HFFc6 (cell line): Measurements from ENCODE around the gene TIFAB. TPM values are rescaled to one million over a fixed set of nuclear protein-coding genes. Genes with fewer than 3 reads are reported as not detected.

Experiments
- DNase-seq: peaks from one replicate; pipeline ENCODE4 v3.0.0-alpha.2; 2018
- H3K27ac Mint-ChIP-seq: 2 replicates; pipeline ENCODE4 v1.8.0; 2020; ENCODE audit warnings: mild to moderate bottlenecking, mixed read lengths
- H3K27me3 Mint-ChIP-seq: 2 replicates; pipeline ENCODE4 v1.8.0; 2021; ENCODE audit warnings: mild to moderate bottlenecking, moderate library complexity, mixed read lengths; ENCODE audit not compliant: insufficient read depth
- H3K36me3 Mint-ChIP-seq: 2 replicates; pipeline ENCODE4 v1.8.0; 2021; ENCODE audit warnings: low read depth, mixed read lengths
- H3K4me1 Mint-ChIP-seq: 2 replicates; pipeline ENCODE4 v1.8.0; 2020; ENCODE audit warnings: low read depth, mixed read lengths
- H3K4me3 Mint-ChIP-seq: 2 replicates; pipeline ENCODE4 v1.8.0; 2020; ENCODE audit warnings: mild to moderate bottlenecking, moderate library complexity, mixed read lengths
- H3K9me3 Mint-ChIP-seq: 2 replicates; pipeline ENCODE4 v1.8.0; 2020; ENCODE audit warnings: mild to moderate bottlenecking, mixed read lengths
- CTCF ChIP-seq: fragments of 200-600 bp; sonication (generic); IDR thresholded peaks from 2 replicates; pipeline ENCODE4 v1.5.0; 2021; ENCODE audit warnings: antibody characterized with exemption, mild to moderate bottlenecking
- total RNA-seq, 6 experiments: library from RNA; stranded (reverse); fragmentation: NEBNext Ultra II Directional; extraction: Animal tissue kit (Norgen Biotek cat#: 25700); gene quantifications; 2 replicates in 1 of 6; 3 replicates in 5 of 6; pipeline ENCODE4 v1.2.3, GENCODE V29; 2021

Gene TIFAB
- total RNA-seq, 6 experiments from 2014 or later, result not detected

GRCh38 chr5:135442431-135443160 is 9.6 kb downstream of the TIFAB start:
- no peaks in the 10 kb centered on the region for H3K36me3 Mint-ChIP-seq
- no peaks in the 10 kb centered on the region for H3K9me3 Mint-ChIP-seq
- no peak for DNase-seq
- no peak overlapping the region for H3K27ac Mint-ChIP-seq
- no peak for TF ChIP-seq CTCF
- no peak overlapping the region for H3K4me3 Mint-ChIP-seq
- H3K4me1 Mint-ChIP-seq, result peaks cover 23% of the 10 kb centered on the region
- peaks cover 7% of the 10 kb centered on the region for H3K27me3 Mint-ChIP-seq

- no peak overlapping the region for H3K4me3 Mint-ChIP-seq
- no peaks in the 10 kb centered on the region for H3K36me3 Mint-ChIP-seq
- peaks cover 4% of the 10 kb centered on the region for H3K27me3 Mint-ChIP-seq
- peaks cover 30% of the 10 kb centered on the region for H3K4me1 Mint-ChIP-seq
- H3K27ac Mint-ChIP-seq, result no peak overlapping the region
- no peak for TF ChIP-seq CTCF
- no peaks in the 10 kb centered on the region for H3K9me3 Mint-ChIP-seq
- DNase-seq, result no peak
Observed at GRCh38 chr5:135441919-135442318, 10.2 kb downstream of the TIFAB start.

GRCh38 chr5:135441350-135441831 is 10.8 kb downstream of the TIFAB start:
- H3K36me3 Mint-ChIP-seq, result no peaks in the 10 kb centered on the region
- H3K4me1 Mint-ChIP-seq, result peaks cover 35% of the 10 kb centered on the region
- DNase-seq, result no peak
- no peaks in the 10 kb centered on the region for H3K9me3 Mint-ChIP-seq
- no peak overlapping the region for H3K27ac Mint-ChIP-seq
- H3K27me3 Mint-ChIP-seq, result peaks cover 4% of the 10 kb centered on the region
- no peak for TF ChIP-seq CTCF
- no peak overlapping the region for H3K4me3 Mint-ChIP-seq

GRCh38 chr5:135440916-135441315 is 11.2 kb downstream of the TIFAB start:
- H3K27ac Mint-ChIP-seq, result no peak overlapping the region
- H3K36me3 Mint-ChIP-seq, result no peaks in the 10 kb centered on the region
- H3K9me3 Mint-ChIP-seq, result no peaks in the 10 kb centered on the region
- DNase-seq, result no peak
- peaks cover 4% of the 10 kb centered on the region for H3K27me3 Mint-ChIP-seq
- H3K4me1 Mint-ChIP-seq, result peaks cover 40% of the 10 kb centered on the region
- TF ChIP-seq CTCF, result no peak
- no peak overlapping the region for H3K4me3 Mint-ChIP-seq

GRCh38 chr5:135439231-135440205 is 12.6 kb downstream of the TIFAB start:
- Mint-ChIP-seq H3K9me3 (no peaks in the 10 kb centered on the region), H3K36me3 (no peaks in the 10 kb centered on the region), H3K4me3 (no peak overlapping the region), H3K4me1 (peaks cover 52% of the 10 kb centered on the region), H3K27me3 (peaks cover 4% of the 10 kb centered on the region), H3K27ac (no peak overlapping the region; the same call in 1 of the 2 replicates)
- DNase-seq, result no peak
- no peak for TF ChIP-seq CTCF
